K562 (cell line): ENCODE data around the gene TTC22. TPM values are rescaled to one million over a fixed set of nuclear protein-coding genes. Genes with fewer than 3 reads are reported as not detected.

ENCODE experiments used
- ATAC-seq: fragments of 200-7000 bp; cut with Tn5 transposase; 3 replicates; pipeline ENCODE4 v1.9.1; 2020; ENCODE audit warnings: moderate library complexity
- BruUV-seq: library from RNA; stranded (reverse); fragments of 400-500 nt; replicated peaks from 2 replicates; lab custom pipeline; 2021; lab: Mats Ljungman, UMichigan
- CTCF ChIA-PET: fragments of 300-600 bp; formaldehyde crosslinking; extraction: SDS; loops from one replicate; lab custom pipeline; 2021; ENCODE audit warnings: low intra/inter-chr PET ratio; lab: Yijun Ruan, JAX
- POLR2A ChIA-PET: fragments of 300-600, 350-650 bp; sonication (Branson Sonifier 250); formaldehyde crosslinking; extraction: SDS; loops from one replicate; lab custom pipeline; 2021; ENCODE audit warnings: antibody characterized with exemption, inconsistent platforms; lab: Yijun Ruan, JAX
- DNase-seq, 4 experiments: peaks; one replicate each; pipeline versions ENCODE4 v3.0.0 to v3.0.0-alpha.2; 2011 to 2018; ENCODE audit warnings: low spot score in 3 of 4, mixed read lengths in 3 of 4; ENCODE audit errors: extremely low read depth in 1 of 4
- FAIRE-seq: peaks from 2 replicates; lab custom pipeline; 2011; peaks lifted over from hg19 to GRCh38; lab: Jason Lieb, UNC
- H2AFZ ChIP-seq: 2 replicates; pipeline ENCODE4 v1.6.0; 2011; ENCODE audit warnings: low read depth, low read length, control low read depth, inconsistent platforms
- H3K27ac ChIP-seq: fragments of 200-600 bp; 3 replicates; pipeline ENCODE4 v1.8.0; 2011; ENCODE audit warnings: low read depth, mild to moderate bottlenecking, control low read depth, inconsistent platforms, low read length, moderate library complexity, mixed read lengths; ENCODE audit errors: extremely low read depth
- H3K27me3 ChIP-seq, 2 experiments: fragments of 300-600 bp in 1 of 2; 2 replicates in 1 of 2; 3 replicates in 1 of 2; pipeline versions ENCODE4 v1.6.0 to v1.8.0; 2011; ENCODE audit warnings: inconsistent platforms in 2 of 2, low read length in 2 of 2, mild to moderate bottlenecking in 1 of 2, mixed read lengths in 1 of 2, moderate library complexity in 1 of 2; ENCODE audit not compliant: control insufficient read depth in 2 of 2, insufficient read depth in 2 of 2
- H3K36me3 ChIP-seq: fragments of 300-600 bp; 3 replicates; pipeline ENCODE4 v1.8.0; 2011; ENCODE audit warnings: mild to moderate bottlenecking, low read length, inconsistent platforms; ENCODE audit not compliant: control insufficient read depth, insufficient read depth
- H3K4me1 ChIP-seq, 2 experiments: fragments of 200-600 bp in 1 of 2; replicated peaks in 1 of 2; 2 replicates in 1 of 2; 3 replicates in 1 of 2; pipeline versions ENCODE4 v1.5.1 to v1.8.0; 2011; ENCODE audit warnings: inconsistent platforms in 2 of 2, low read length in 2 of 2, mild to moderate bottlenecking in 1 of 2, mixed read lengths in 1 of 2, moderate library complexity in 1 of 2; ENCODE audit not compliant: control insufficient read depth in 2 of 2, insufficient read depth in 2 of 2
- H3K4me2 ChIP-seq: 2 replicates; pipeline ENCODE4 v1.6.1; 2011; ENCODE audit warnings: low read length, control low read depth, inconsistent platforms, mixed read lengths; ENCODE audit not compliant: insufficient read depth
- H3K4me3 ChIP-seq: fragments of 200-600 bp; sonication (generic), shearing (Covaris generic); 2 replicates; pipeline ENCODE4 v1.5.1; 2016; ENCODE audit warnings: control low read depth, inconsistent platforms
- H3K79me2 ChIP-seq: fragments of 200-600 bp; 3 replicates; pipeline ENCODE4 v1.8.0; 2011; ENCODE audit warnings: low read length, inconsistent platforms; ENCODE audit not compliant: control insufficient read depth, insufficient read depth
- H3K9ac ChIP-seq, 2 experiments: 2 replicates each; pipeline versions ENCODE4 v1.6.0 to v1.6.1; 2011; ENCODE audit warnings: low read depth in 2 of 2, low read length in 2 of 2, control low read depth in 1 of 2, inconsistent platforms in 1 of 2, mild to moderate bottlenecking in 1 of 2, mixed read lengths in 1 of 2; ENCODE audit not compliant: insufficient read depth in 1 of 2
- H3K9me1 ChIP-seq: one replicate; pipeline ENCODE4 v1.6.0; 2011; ENCODE audit warnings: inconsistent platforms, mild to moderate bottlenecking, low read length, moderate library complexity; ENCODE audit not compliant: control insufficient read depth, insufficient read depth
- H3K9me3 ChIP-seq: replicated peaks from 2 replicates; pipeline ENCODE4 v1.5.1; 2011; ENCODE audit warnings: low read depth, low read length, inconsistent platforms; ENCODE audit not compliant: control insufficient read depth, insufficient read depth
- H4K20me1 ChIP-seq: replicated peaks from 2 replicates; pipeline ENCODE4 v1.6.1; 2011; ENCODE audit warnings: low read length, inconsistent platforms, mixed read lengths; ENCODE audit not compliant: control insufficient read depth, insufficient read depth
- GABPB1 ChIP-seq: sonication (generic); formaldehyde crosslinking; IDR thresholded peaks from 2 replicates; pipeline ENCODE4 v1.8.0; 2022; ENCODE audit warnings: mild to moderate bottlenecking, missing genetic modification reagents
- GABPB2 ChIP-seq: fragments of 250-450 bp; sonication (Bioruptor Pico); conservative IDR thresholded peaks from 2 replicates; pipeline ENCODE4 v1.5.1; 2021; ENCODE audit warnings: mild to moderate bottlenecking
- POLR2A ChIP-seq: fragments of 450-650 bp; conservative IDR thresholded peaks from 2 replicates; pipeline ENCODE4 v1.6.1; 2016
- RBM25 ChIP-seq: fragments of 200-400 bp; formaldehyde crosslinking; IDR thresholded peaks from 2 replicates; pipeline ENCODE4 v1.6.1; 2018; ENCODE audit warnings: low read length, low read depth, moderate library complexity; ENCODE audit not compliant: severe bottlenecking
- SAP30 ChIP-seq: fragments of 200-600 bp; sonication (generic); IDR thresholded peaks from 2 replicates; pipeline ENCODE4 v1.6.1; 2012; ENCODE audit warnings: borderline replicate concordance, low read depth, mild to moderate bottlenecking, moderate library complexity, low read length, control low read depth, inconsistent platforms; ENCODE audit not compliant: insufficient read depth, poor library complexity, severe bottlenecking
- SREBF2 ChIP-seq: sonication (generic); formaldehyde crosslinking; IDR thresholded peaks from 2 replicates; pipeline ENCODE4 v1.4.0; 2020; ENCODE audit warnings: mild to moderate bottlenecking, missing genetic modification reagents
- WGBS: fragments of 100-300 bp; shearing (Covaris generic); methylation state at CpG from one replicate; pipeline ENCODE4 v1.1.6; 2016; ENCODE audit warnings: low coverage, mixed read lengths; ENCODE audit not compliant: insufficient coverage; ENCODE audit errors: missing lambda C conversion rate; 5-methylcytosine and 5-hydroxymethylcytosine counted together
- in situ Hi-C: fragments of 300-500 bp; cut with MboI; formaldehyde crosslinking; loops from 4 replicates; pipeline ENCODE4 v1.15.0; 2018; ENCODE audit warnings: inconsistent platforms, mixed read lengths
- intact Hi-C: fragments of 100-400 bp; cut with micrococcal nuclease; formaldehyde crosslinking; loops from 2 replicates; pipeline ENCODE4 v1.14.2; 2022
- polyA plus RNA-seq, 8 experiments: library from polyadenylated mRNA; depleted of rRNA in 4 of 8; stranded (reverse) in 5 of 8; unstranded in 3 of 8; fragments of >200 nt; fragmentation: Nextera tagmentation in 2 of 8; fragmentation: Illumina TruSeq in 1 of 8; extraction: Ambion mirVana in 2 of 8; extraction: Trizol in 1 of 8; gene quantifications; 2 replicates each; pipeline versions ENCODE4 v1.2.1 to v1.2.3, GENCODE V29; 2011 to 2014; ENCODE audit warnings: inconsistent platforms in 1 of 8, missing spikeins in 1 of 8
- total RNA-seq, 7 experiments: library from RNA; depleted of rRNA in 6 of 7; stranded (reverse); fragments of >200 nt in 6 of 7; fragmentation: Illumina TruSeq in 2 of 7; extraction: Trizol in 2 of 7; gene quantifications; 2 replicates each; pipeline versions ENCODE4 v1.2.1 to v1.2.3, GENCODE V29; 2011 to 2021; ENCODE audit warnings: low replicate concordance in 1 of 7

The TTC22 gene
- total and polyA plus RNA-seq, 9 of the 15 experiments (the other 6 are each of a cell fraction or from before 2014, with no cell fraction given): 0.07 TPM; not detected in 8

DNA sequence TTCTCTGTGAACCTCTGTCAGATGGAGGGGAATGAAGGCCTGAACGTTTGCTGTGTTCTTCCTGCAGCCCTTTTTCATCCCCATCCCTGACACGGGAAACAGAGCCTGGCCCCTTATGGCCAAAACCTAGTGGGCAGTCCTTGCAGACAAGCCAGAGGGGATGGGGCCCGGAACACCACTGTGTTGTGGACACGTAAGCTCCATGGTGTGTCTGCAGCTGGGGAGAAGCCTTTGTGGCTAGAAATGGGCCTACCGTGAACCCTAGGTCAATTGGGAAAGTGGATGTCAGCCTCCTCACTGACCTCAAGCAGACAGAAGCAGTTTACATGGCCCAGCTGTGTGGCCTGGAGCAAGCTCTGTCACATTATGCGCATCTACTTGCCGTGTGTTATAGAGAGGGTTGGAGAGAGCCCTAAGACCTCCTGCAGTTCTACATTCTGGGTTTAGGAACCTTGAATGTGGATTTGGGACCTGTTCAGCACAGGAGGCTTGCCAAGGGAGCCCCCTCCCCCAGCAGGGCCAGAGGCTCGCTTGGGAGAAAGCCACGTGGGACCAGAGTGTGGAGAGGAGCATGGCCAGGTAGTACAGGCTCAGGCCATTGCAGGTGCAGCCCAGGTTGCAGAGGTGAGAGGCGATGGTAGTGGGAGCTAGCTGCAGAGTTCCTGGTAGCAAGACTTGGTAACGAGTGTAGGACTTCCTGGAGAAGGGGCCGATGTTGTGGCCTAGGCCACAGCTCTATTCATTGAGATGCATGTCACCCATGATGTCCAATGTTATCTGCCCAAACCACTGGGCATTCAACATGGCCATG, 57.5 kb downstream of the TTC22 start:
- intact Hi-C loops (no loop called here), in situ Hi-C loops (no loop called here)
- Histone ChIP-seq H3K4me3 (no peak overlapping the region), H3K9me1 (no peaks in the 10 kb centered on the region), H3K36me3 (peaks cover 47% of the 10 kb centered on the region), H3K4me2 (no peak overlapping the region), H3K27me3 (peaks cover 0 to 15% of the 10 kb centered on the region in 2 experiments; a peak in 2 of 5 replicates), H4K20me1 (peaks cover 7% of the 10 kb centered on the region; the same call in 1 of the 2 replicates), H3K27ac (no peak overlapping the region)
- CTCF ChIA-PET: interaction anchor here (0.6 kb wide), 1 partner anchor 883 kb away, joined by 3 read pairs; no protein-coding TSS in a partner anchor
- FAIRE-seq (no peak), ATAC-seq (peak; percentile 10)
- WGBS: 60% methylated on average over 12 of the region's 12 CpGs
- no peak for TF ChIP-seq RBM25
- 0 out of 2 replicates have a peak, but pooled peaks have one; percentile 34 for TF ChIP-seq GABPB2
- no peak for TF ChIP-seq SAP30
- TF ChIP-seq GABPB1 (CRISPR knock-in tag): 0 out of 2 replicates have a peak, but pooled peaks have one; percentile 31
- TF ChIP-seq SREBF2 (CRISPR knock-in tag): no peak
- peak; percentile 37; the same call in 1 of the 2 replicates for TF ChIP-seq POLR2A
- TF ChIP-seq, all 486 proteins: peak for 3
- no peak overlapping the region for H2AFZ ChIP-seq
- POLR2A ChIA-PET: interaction anchor here (0.7 to 2.6 kb wide), 6 partner anchors 8 to 39 kb away, joined by 3 to 10 read pairs (median 4); partner anchors contain the start of gene PARS2
- H3K9ac ChIP-seq: no peak overlapping the region; a peak in 1 of 4 replicates
- no peaks in the 10 kb centered on the region for H3K9me3 ChIP-seq
- no peaks in the 10 kb centered on the region for H3K79me2 ChIP-seq
- no TSS peak for BruUV-seq
- no peaks in the 10 kb centered on the region for H3K4me1 ChIP-seq
- DNase-seq: no peak
